Measurements from ENCODE around the gene MBD4. TPM values are rescaled to one million over a fixed set of nuclear protein-coding genes. Genes with fewer than 3 reads are reported as not detected.
A peak's percentile ranks its signal among the peaks of the same experiment; 100 is the strongest.

Gene MBD4
- total RNA-seq, 3 donors from 2014 or later (not counting 1 experiment from before 2014, with no cell fraction given): 46.4 to 55.6 (median 48.0) TPM

DNA sequence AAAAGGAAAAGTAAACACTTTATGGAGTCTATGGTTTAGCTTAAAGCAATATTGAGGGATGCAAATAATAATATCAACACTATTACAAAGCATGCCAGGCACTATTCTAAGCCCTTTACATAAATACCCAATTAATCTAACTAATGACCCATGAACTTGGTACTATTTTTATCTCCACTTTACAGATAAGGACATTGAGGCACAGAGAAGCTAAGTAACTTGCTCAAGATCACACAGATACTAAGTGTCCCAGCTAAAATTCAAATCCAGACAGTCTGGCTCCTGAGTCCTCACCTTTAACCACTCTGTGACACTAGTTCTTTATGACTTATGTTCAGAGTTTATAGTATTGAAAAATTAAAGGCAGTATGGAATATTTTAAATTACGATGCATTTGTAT lies 5.6 kb downstream of the MBD4 start:
- Histone ChIP-seq H3K27me3 (ENCODE audit: control insufficient read depth, insufficient read depth, low read length) (no peaks in the 10 kb centered on the region), H3K36me3 (ENCODE audit: control insufficient read depth, insufficient read depth, low read length) (peaks cover 51% of the 10 kb centered on the region), H3K27ac (ENCODE audit: low read length) (no peak overlapping the region), H3K4me1 (ENCODE audit: control insufficient read depth, insufficient read depth, low read length) (peaks cover 11% of the 10 kb centered on the region), H3K4me3 (ENCODE audit: low read length) (no peak overlapping the region), H3K9me3 (ENCODE audit: control insufficient read depth, insufficient read depth, low read length) (no peaks in the 10 kb centered on the region)
- DNase-seq: no peak
- peaks cover 55 to 58% of the 10 kb centered on the region in 2 donors for H3K4me1 Mint-ChIP-seq
- peak overlapping the region in 1 of 2 donors; percentile 2 for H3K27ac Mint-ChIP-seq
- H3K9me3 Mint-ChIP-seq: no peaks in the 10 kb centered on the region
- intact Hi-C loops (cut with micrococcal nuclease): no loop called here
- no peak overlapping the region for H3K4me3 Mint-ChIP-seq
- TF ChIP-seq, protein P1, sequence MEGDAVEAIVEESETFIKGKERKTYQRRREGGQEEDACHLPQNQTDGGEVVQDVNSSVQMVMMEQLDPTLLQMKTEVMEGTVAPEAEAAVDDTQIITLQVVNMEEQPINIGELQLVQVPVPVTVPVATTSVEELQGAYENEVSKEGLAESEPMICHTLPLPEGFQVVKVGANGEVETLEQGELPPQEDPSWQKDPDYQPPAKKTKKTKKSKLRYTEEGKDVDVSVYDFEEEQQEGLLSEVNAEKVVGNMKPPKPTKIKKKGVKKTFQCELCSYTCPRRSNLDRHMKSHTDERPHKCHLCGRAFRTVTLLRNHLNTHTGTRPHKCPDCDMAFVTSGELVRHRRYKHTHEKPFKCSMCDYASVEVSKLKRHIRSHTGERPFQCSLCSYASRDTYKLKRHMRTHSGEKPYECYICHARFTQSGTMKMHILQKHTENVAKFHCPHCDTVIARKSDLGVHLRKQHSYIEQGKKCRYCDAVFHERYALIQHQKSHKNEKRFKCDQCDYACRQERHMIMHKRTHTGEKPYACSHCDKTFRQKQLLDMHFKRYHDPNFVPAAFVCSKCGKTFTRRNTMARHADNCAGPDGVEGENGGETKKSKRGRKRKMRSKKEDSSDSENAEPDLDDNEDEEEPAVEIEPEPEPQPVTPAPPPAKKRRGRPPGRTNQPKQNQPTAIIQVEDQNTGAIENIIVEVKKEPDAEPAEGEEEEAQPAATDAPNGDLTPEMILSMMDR (IDR thresholded peaks at IDR 0.05): no peak
- no CpG with 5 or more reads among the region's 1 CpG for WGBS (ENCODE audit: insufficient coverage)
- H3K27me3 Mint-ChIP-seq (ENCODE audit: low read depth in 2 of 2): no peaks in the 10 kb centered on the region
- no peak for ATAC-seq
- H3K36me3 Mint-ChIP-seq: peaks cover 10% of the 10 kb centered on the region

DNA sequence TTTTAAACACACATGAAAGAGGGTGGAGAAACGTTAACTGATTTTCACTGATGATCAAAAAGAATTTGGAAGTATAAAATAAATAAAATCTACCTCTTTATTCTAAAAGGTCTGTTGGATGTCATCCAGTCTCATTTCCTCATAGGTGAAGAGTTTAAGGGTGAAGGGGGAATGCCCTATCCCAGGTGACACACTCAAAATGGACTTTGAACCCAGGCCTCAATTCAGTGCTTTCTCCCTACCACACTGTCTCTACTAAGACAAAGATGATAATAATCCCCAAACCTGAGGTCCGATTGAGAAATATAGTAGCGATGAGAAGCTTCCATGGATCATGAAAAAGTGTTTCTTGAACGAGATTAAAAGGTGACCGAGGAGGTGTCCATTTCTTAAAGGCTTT lies 6.2 kb downstream of the MBD4 start:
- H3K4me3 Mint-ChIP-seq: no peak overlapping the region

DNA sequence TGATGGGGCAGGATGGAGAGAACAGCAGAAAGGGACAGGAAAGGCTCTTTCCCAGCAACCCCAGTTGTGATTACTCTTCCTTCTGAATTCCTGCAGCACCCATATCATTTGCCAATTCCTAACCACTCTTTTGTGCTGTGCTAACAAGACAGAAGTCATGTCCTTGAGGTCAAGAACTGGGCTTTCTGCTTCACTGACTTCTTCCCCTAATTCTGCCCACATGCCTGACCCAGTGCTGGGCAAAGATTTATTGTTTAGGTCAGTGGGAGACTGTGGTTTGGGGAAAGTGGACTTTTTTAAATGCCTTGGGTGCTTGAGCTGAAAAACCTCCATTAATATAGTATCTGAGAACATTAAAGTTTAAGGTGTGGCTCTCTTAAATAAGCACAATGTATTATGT lies 7.1 kb downstream of the MBD4 start:
- Mint-ChIP-seq H3K4me3 (no peak overlapping the region), H3K27me3 (ENCODE audit: low read depth in 2 of 2) (no peaks in the 10 kb centered on the region), H3K9me3 (no peaks in the 10 kb centered on the region), H3K27ac (peak overlapping the region in 1 of 2 donors; percentile 47), H3K4me1 (peaks cover 58 to 59% of the 10 kb centered on the region in 2 donors), H3K36me3 (peaks cover 10% of the 10 kb centered on the region)
- DNase-seq (no peak), ATAC-seq (no peak)
- peaks cover 17% of the 10 kb centered on the region for H3K4me1 ChIP-seq (ENCODE audit: control insufficient read depth, insufficient read depth, low read length)
- H3K36me3 ChIP-seq (ENCODE audit: control insufficient read depth, insufficient read depth, low read length): peaks cover 48% of the 10 kb centered on the region
- no peak overlapping the region for H3K27ac ChIP-seq (ENCODE audit: low read length)
- H3K9me3 ChIP-seq (ENCODE audit: control insufficient read depth, insufficient read depth, low read length): no peaks in the 10 kb centered on the region
- intact Hi-C loops (cut with micrococcal nuclease): no loop called here
- TF ChIP-seq, protein P1 (IDR thresholded peaks at IDR 0.05): no peak
- no peak overlapping the region for H3K4me3 ChIP-seq (ENCODE audit: low read length)
- no peaks in the 10 kb centered on the region for H3K27me3 ChIP-seq (ENCODE audit: control insufficient read depth, insufficient read depth, low read length)

More for the DNA sequence above, 6.2 kb downstream of the MBD4 start:
- Histone ChIP-seq H3K27ac (ENCODE audit: low read length) (no peak overlapping the region), H3K4me3 (ENCODE audit: low read length) (no peak overlapping the region), H3K9me3 (ENCODE audit: control insufficient read depth, insufficient read depth, low read length) (no peaks in the 10 kb centered on the region), H3K4me1 (ENCODE audit: control insufficient read depth, insufficient read depth, low read length) (peaks cover 10% of the 10 kb centered on the region), H3K36me3 (ENCODE audit: control insufficient read depth, insufficient read depth, low read length) (peaks cover 51% of the 10 kb centered on the region), H3K27me3 (ENCODE audit: control insufficient read depth, insufficient read depth, low read length) (no peaks in the 10 kb centered on the region)
- intact Hi-C loops (cut with micrococcal nuclease): no loop called here
- ATAC-seq (no peak), DNase-seq (no peak)
- H3K4me1 Mint-ChIP-seq: peaks cover 58 to 59% of the 10 kb centered on the region in 2 donors
- H3K27me3 Mint-ChIP-seq (ENCODE audit: low read depth in 2 of 2): no peaks in the 10 kb centered on the region
- TF ChIP-seq, protein P1 (IDR thresholded peaks at IDR 0.05): no peak
- H3K36me3 Mint-ChIP-seq: peaks cover 10% of the 10 kb centered on the region
- H3K27ac Mint-ChIP-seq: no peak overlapping the region
- H3K9me3 Mint-ChIP-seq: no peaks in the 10 kb centered on the region
- WGBS (ENCODE audit: insufficient coverage): over 99% methylated on average over 4 of the region's 5 CpGs

DNA sequence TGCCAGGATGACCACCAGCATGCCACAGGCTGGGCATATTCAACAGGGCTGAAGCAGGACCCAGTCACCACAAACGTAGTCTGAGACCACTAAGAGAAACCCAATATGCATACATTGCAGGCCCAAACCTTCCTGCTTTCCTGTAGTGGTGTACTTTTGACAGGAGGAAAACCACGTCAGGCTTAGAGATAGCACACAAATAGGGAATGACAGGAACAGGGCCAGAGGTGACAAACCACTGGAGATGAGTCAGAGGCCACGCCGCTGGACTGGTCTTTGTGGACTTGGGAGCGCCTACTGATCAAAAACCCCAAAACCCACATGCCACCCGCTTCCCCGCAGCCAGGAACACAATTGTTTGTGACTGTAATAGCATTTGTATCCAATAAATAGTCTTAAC lies 7.7 kb downstream of the MBD4 start:
- intact Hi-C loops (cut with micrococcal nuclease): no loop called here
- Mint-ChIP-seq H3K4me3 (no peak overlapping the region), H3K27me3 (ENCODE audit: low read depth in 2 of 2) (no peaks in the 10 kb centered on the region), H3K27ac (peak overlapping the region; percentile 43 to 47), H3K9me3 (no peaks in the 10 kb centered on the region), H3K4me1 (peaks cover 59 to 60% of the 10 kb centered on the region in 2 donors), H3K36me3 (peaks cover 9% of the 10 kb centered on the region)
- TF ChIP-seq, protein P1 (IDR thresholded peaks at IDR 0.05): no peak
- H3K36me3 ChIP-seq (ENCODE audit: control insufficient read depth, insufficient read depth, low read length): peaks cover 44% of the 10 kb centered on the region
- DNase-seq: no peak
- ATAC-seq: no peak
- no peaks in the 10 kb centered on the region for H3K9me3 ChIP-seq (ENCODE audit: control insufficient read depth, insufficient read depth, low read length)
- no peak overlapping the region for H3K4me3 ChIP-seq (ENCODE audit: low read length)
- no peaks in the 10 kb centered on the region for H3K27me3 ChIP-seq (ENCODE audit: control insufficient read depth, insufficient read depth, low read length)
- 20% methylated on average over 4 of the region's 7 CpGs for WGBS (ENCODE audit: insufficient coverage)
- peaks cover 22% of the 10 kb centered on the region for H3K4me1 ChIP-seq (ENCODE audit: control insufficient read depth, insufficient read depth, low read length)
- no peak overlapping the region for H3K27ac ChIP-seq (ENCODE audit: low read length)

Measured in natural killer cell (primary cell).